RWPE1 (cell line): ENCODE results near the gene EFHC1.

Experiments used
- CTCF ChIA-PET: fragments of 350-600 bp; sonication (Branson Sonifier 250); formaldehyde crosslinking; extraction: SDS; loops from one replicate; lab custom pipeline; 2021; lab: Yijun Ruan, JAX
- POLR2A ChIA-PET: fragments of 400-600 bp; formaldehyde crosslinking; extraction: SDS; loops from one replicate; lab custom pipeline; 2020; ENCODE audit warnings: antibody characterized with exemption; ENCODE audit not compliant: low non-redundant PET; lab: Yijun Ruan, JAX
- DNase-seq: peaks from one replicate; pipeline ENCODE4 v3.0.0; 2012; ENCODE audit warnings: low spot score
- H3K27ac ChIP-seq: fragments of 450-650 bp; 2 replicates; pipeline ENCODE4 v1.5.1; 2017
- CTCF ChIP-seq: fragments of 450-650 bp; conservative IDR thresholded peaks from 2 replicates; pipeline ENCODE4 v1.5.1; 2017; ENCODE audit warnings: low read depth, mild to moderate bottlenecking

EFHC1 gene

GRCh38 chr6:52547647-52548352 is 127.7 kb downstream of the EFHC1 start:
- POLR2A ChIA-PET = no interaction called here
- TF ChIP-seq CTCF = no peak
- peak overlapping the region; percentile 34 for H3K27ac ChIP-seq
- CTCF ChIA-PET = no interaction called here
- no peak for DNase-seq

DNA sequence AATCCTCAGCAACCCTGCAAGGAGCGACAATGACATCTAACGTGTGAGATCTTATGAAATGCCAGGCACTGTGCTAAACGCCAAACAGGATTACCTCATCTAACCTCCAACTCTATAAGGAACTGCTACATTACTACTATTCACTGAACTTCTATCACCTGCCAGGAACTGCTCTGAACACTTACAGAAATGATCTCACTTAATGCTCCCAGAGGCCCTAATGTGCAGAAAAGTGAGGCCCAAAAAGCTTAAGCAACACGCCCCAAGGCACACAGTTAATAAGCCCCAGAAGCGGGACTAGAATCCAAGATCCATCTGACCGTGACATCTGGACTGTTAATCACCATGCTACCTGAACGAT is 128.2 kb downstream of the EFHC1 start:
- H3K27ac ChIP-seq = no peak overlapping the region
- POLR2A ChIA-PET = no interaction called here
- CTCF ChIA-PET = no interaction called here
- TF ChIP-seq CTCF = no peak
- DNase-seq = no peak

DNA sequence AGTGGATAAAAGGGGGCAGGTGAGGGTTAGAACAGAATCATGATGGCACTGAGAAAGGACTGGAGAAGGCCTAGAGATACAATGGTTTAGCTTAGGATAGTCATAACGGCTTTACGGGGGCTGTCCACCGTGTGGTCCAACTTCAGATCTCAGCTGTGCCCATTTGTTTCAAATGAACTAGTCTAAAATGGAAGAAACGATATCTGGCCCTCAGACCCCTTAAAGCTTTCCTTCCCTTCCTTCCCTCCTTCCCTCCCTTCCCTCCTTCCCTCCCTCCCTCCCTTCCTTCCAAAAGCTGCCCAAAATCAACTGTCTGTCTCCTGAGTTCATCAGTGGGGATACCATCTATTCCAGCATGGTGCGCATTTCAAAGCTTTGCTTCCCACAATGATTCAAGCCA is 128.9 kb downstream of the EFHC1 start:
- no peak overlapping the region for H3K27ac ChIP-seq
- DNase-seq = no peak
- ChIA-PET POLR2A (no interaction called here), CTCF (no interaction called here)
- TF ChIP-seq CTCF = no peak

DNA sequence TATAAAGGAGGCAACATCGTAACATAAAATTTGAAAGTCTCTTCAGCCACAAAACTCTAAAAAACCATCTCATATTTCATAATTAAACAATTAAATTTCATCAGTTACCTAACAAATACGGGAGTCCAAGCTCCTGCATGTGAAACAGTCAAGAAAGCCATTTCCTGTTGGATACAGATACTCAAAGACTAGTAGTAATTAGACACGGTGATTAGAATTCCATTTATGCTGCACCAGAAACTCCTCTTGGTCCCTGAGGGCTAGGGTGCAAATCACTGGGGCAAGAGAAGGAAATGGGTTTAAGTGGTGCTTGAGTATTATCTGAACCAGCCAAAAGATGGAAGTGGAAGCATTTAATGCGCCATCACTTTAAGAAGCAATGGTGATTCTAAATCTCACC is 129.3 kb downstream of the EFHC1 start:
- ChIA-PET POLR2A (no interaction called here), CTCF (no interaction called here)
- DNase-seq = no peak
- H3K27ac ChIP-seq = no peak overlapping the region
- no peak for TF ChIP-seq CTCF

GRCh38 chr6:52550014-52550575 is 130.0 kb downstream of the EFHC1 start:
- no peak for TF ChIP-seq CTCF
- ChIA-PET POLR2A (no interaction called here), CTCF (no interaction called here)
- DNase-seq = no peak
- peak overlapping the region; percentile 97 for H3K27ac ChIP-seq

DNA sequence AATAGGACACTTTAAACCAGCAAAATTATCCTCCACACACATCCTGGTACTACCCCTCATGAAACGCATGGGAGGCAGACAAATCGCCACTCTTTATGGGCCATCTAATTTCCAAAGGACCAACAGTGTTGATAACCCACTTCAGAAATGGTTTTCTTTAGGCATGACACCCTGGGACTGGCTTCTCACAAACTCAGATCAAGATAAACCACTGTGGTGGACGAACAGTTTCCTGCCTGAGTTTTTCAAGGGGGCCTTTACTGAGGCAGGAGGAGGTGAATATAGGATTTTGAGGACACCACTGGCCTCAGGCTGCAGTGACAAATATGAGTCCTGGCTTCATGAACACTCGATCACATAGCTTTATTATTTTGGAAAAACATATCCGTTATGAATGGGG is 130.7 kb downstream of the EFHC1 start:
- peak overlapping the region; percentile 97 for H3K27ac ChIP-seq
- TF ChIP-seq CTCF = no peak
- ChIA-PET CTCF (no interaction called here), POLR2A (no interaction called here)
- no peak for DNase-seq
